Spleen (tissue), 11 donors: Measurements from ENCODE around the gene FAAH. TPM values are rescaled to one million over a fixed set of nuclear protein-coding genes. Genes with fewer than 3 reads are reported as not detected.

ENCODE experiments used
- DNase-seq: peaks from one replicate; pipeline ENCODE4 v3.0.0-alpha.2; 2020
- H3K27ac ChIP-seq, 8 donors: fragments of 200-600 bp; sonication (generic) in 7 of 8; 1 replicate in 4 of 8; 2 replicates in 4 of 8; pipeline versions ENCODE4 v1.5.0 to v1.8.0; 2016 to 2021; ENCODE audit warnings: inconsistent platforms in 4 of 8, mild to moderate bottlenecking in 4 of 8, moderate library complexity in 1 of 8
- H3K27me3 ChIP-seq, 7 donors: fragments of 200-600 bp; sonication (generic) in 6 of 7; replicated peaks in 1 of 7; 1 replicate in 4 of 7; 2 replicates in 3 of 7; pipeline versions ENCODE4 v1.5.0 to v1.8.0; 2016 to 2021; ENCODE audit warnings: inconsistent platforms in 3 of 7, mild to moderate bottlenecking in 1 of 7
- H3K36me3 ChIP-seq, 6 donors: fragments of 200-600 bp; sonication (generic) in 5 of 6; 1 replicate in 4 of 6; 2 replicates in 2 of 6; pipeline versions ENCODE4 v1.5.0 to v1.8.0; 2016 to 2021; ENCODE audit warnings: inconsistent platforms in 2 of 6
- H3K4me1 ChIP-seq, 6 donors: fragments of 200-600 bp; sonication (generic) in 5 of 6; 1 replicate in 3 of 6; 2 replicates in 3 of 6; pipeline versions ENCODE4 v1.5.0 to v1.8.0; 2016 to 2021; ENCODE audit warnings: inconsistent platforms in 3 of 6
- H3K4me3 ChIP-seq, 8 donors: fragments of 200-600 bp; sonication (generic) in 7 of 8; 1 replicate in 4 of 8; 2 replicates in 4 of 8; pipeline versions ENCODE4 v1.5.0 to v1.8.0; 2016 to 2021; ENCODE audit warnings: inconsistent platforms in 4 of 8, mild to moderate bottlenecking in 4 of 8, moderate library complexity in 2 of 8
- H3K9me3 ChIP-seq, 8 donors: fragments of 200-600 bp; sonication (generic) in 7 of 8; 1 replicate in 4 of 8; 2 replicates in 4 of 8; pipeline versions ENCODE4 v1.5.0 to v1.8.0; 2016 to 2021; ENCODE audit warnings: inconsistent platforms in 4 of 8
- CTCF ChIP-seq, 11 experiments: fragments of 200-600 bp in 7 of 11; fragments of 450-650 bp in 4 of 11; sonication (generic) in 4 of 11; IDR thresholded peaks in 8 of 11; conservative IDR thresholded peaks in 3 of 11; 1 replicate in 7 of 11; 2 replicates in 4 of 11; pipeline versions ENCODE4 v1.4.0 to v1.8.0; 2016 to 2021; ENCODE audit warnings: antibody characterized with exemption in 11 of 11, inconsistent platforms in 4 of 11, mild to moderate bottlenecking in 1 of 11
- POLR2A ChIP-seq, 3 donors: fragments of 450-650 bp; IDR thresholded peaks; one replicate each; pipeline ENCODE4 v1.5.1; 2017; ENCODE audit warnings: antibody characterized with exemption in 3 of 3, mild to moderate bottlenecking in 1 of 3
- POLR2AphosphoS5 ChIP-seq, 3 donors: sonication (generic); formaldehyde crosslinking; IDR thresholded peaks; one replicate each; pipeline ENCODE4 v1.5.1; 2017; ENCODE audit warnings: antibody characterized with exemption in 3 of 3
- WGBS, 5 donors: extraction: QIAGEN DNeasy Blood & Tissue Kit in 3 of 5; methylation state at CpG; one replicate each; pipeline versions ENCODE4 v1.1.5 to v1.1.7; 2013 to 2018; 5-methylcytosine and 5-hydroxymethylcytosine counted together
- intact Hi-C: fragments of 100-400 bp; cut with DNase I; formaldehyde crosslinking; loops from one replicate; pipeline ENCODE4 v1.15.0; 2023; ENCODE audit warnings: low total_unique reads
- polyA plus RNA-seq, 3 donors: library from polyadenylated mRNA; stranded (reverse); fragments of 200-250 nt; gene quantifications; one replicate each; pipeline ENCODE4 v1.2.1, GENCODE V29; 2013
- total RNA-seq, 7 donors: library from RNA; depleted of rRNA in 3 of 7; stranded (reverse); fragments of >200 nt in 3 of 7; fragmentation: NEBNext Ultra II Directional in 4 of 7; extraction: Animal tissue kit (Norgen Biotek cat#: 25700) in 4 of 7; gene quantifications; one replicate each; pipeline versions ENCODE4 v1.1.0 to v1.2.1, GENCODE V29; 2016 to 2021
- donor health status: healthy with polysubstance abuse.
- donor health status: DM: no; HTN: no; CAD: no; lungs with moderate emphysema.
- donor health status: DM: no; HTN: no; CAD: no.
- donor health status: Bipolar disorder and iron deficiency.
- donor health status: healthy.
- donor health status: DM: no; HTN: no; CAD: no.
- donor health status: DM: yes; HTN: yes; CAD: no.

FAAH gene
- total and polyA plus RNA-seq, 10 donors: 5.2 to 15.3 (median 7.8) TPM

- TF ChIP-seq CTCF (IDR thresholded peaks at IDR 0.05 in 8 of 11, conservative IDR thresholded peaks at IDR 0.05 in 3 of 11) (no peak), POLR2A (IDR thresholded peaks at IDR 0.05) (no peak), POLR2AphosphoS5 (IDR thresholded peaks at IDR 0.05) (no peak)
- no peaks in the 10 kb centered on the region for H3K4me1 ChIP-seq
- 78 to 92% (median 79%) methylated on average over 1 of the region's 1 CpG for WGBS, 5 donors
- H3K9me3 ChIP-seq: no peaks in the 10 kb centered on the region
- no peak overlapping the region for H3K4me3 ChIP-seq
- H3K27me3 ChIP-seq: peaks cover 0 to 24% (median 0%) of the 10 kb centered on the region in 7 donors
- no peaks in the 10 kb centered on the region for H3K36me3 ChIP-seq
- H3K27ac ChIP-seq: no peak overlapping the region
- intact Hi-C loops: no loop called here
- DNase-seq: no peak
Observed at GRCh38 chr1:46429436-46429835, 35.3 kb downstream of the FAAH start.

- no peak for TF ChIP-seq POLR2A (IDR thresholded peaks at IDR 0.05)
- TF ChIP-seq POLR2AphosphoS5 (IDR thresholded peaks at IDR 0.05): no peak
- no peak for TF ChIP-seq CTCF (IDR thresholded peaks at IDR 0.05 in 8 of 11, conservative IDR thresholded peaks at IDR 0.05 in 3 of 11)
- Histone ChIP-seq H3K36me3 (no peaks in the 10 kb centered on the region), H3K27me3 (peaks cover 0 to 14% (median 0%) of the 10 kb centered on the region in 7 donors), H3K4me3 (no peak overlapping the region), H3K27ac (no peak overlapping the region), H3K9me3 (no peaks in the 10 kb centered on the region), H3K4me1 (no peaks in the 10 kb centered on the region)
- intact Hi-C loops: no loop called here
- DNase-seq: no peak
- 64 to 83% (median 75%) methylated on average over 6 of the region's 6 CpGs for WGBS, 5 donors
Observed at GRCh38 chr1:46431695-46432094, 37.6 kb downstream of the FAAH start.

GRCh38 chr1:46432781-46433327, 38.7 kb downstream of the FAAH start:
- WGBS, 5 donors: 65 to 78% (median 73%) methylated on average over 7 to 10 of the region's 10 CpGs
- H3K27me3 ChIP-seq: peaks cover 0 to 22% (median 0%) of the 10 kb centered on the region in 7 donors
- DNase-seq: no peak
- no peak overlapping the region for H3K27ac ChIP-seq
- no peak for TF ChIP-seq POLR2AphosphoS5 (IDR thresholded peaks at IDR 0.05)
- no peak for TF ChIP-seq POLR2A (IDR thresholded peaks at IDR 0.05)
- TF ChIP-seq CTCF (IDR thresholded peaks at IDR 0.05 in 8 of 11, conservative IDR thresholded peaks at IDR 0.05 in 3 of 11): no peak
- no peaks in the 10 kb centered on the region for H3K4me1 ChIP-seq
- H3K9me3 ChIP-seq: no peaks in the 10 kb centered on the region
- no peak overlapping the region for H3K4me3 ChIP-seq
- H3K36me3 ChIP-seq: no peaks in the 10 kb centered on the region
- intact Hi-C loops: no loop called here

GRCh38 chr1:46434358-46434757, 40.2 kb downstream of the FAAH start:
- Histone ChIP-seq H3K9me3 (no peaks in the 10 kb centered on the region), H3K27ac (no peak overlapping the region), H3K4me1 (no peaks in the 10 kb centered on the region), H3K4me3 (no peak overlapping the region), H3K27me3 (peaks cover 0 to 19% (median 0%) of the 10 kb centered on the region in 7 donors), H3K36me3 (no peaks in the 10 kb centered on the region)
- TF ChIP-seq CTCF (IDR thresholded peaks at IDR 0.05 in 8 of 11, conservative IDR thresholded peaks at IDR 0.05 in 3 of 11): no peak
- no peak for TF ChIP-seq POLR2AphosphoS5 (IDR thresholded peaks at IDR 0.05)
- no peak for TF ChIP-seq POLR2A (IDR thresholded peaks at IDR 0.05)
- intact Hi-C loops: no loop called here
- no peak for DNase-seq
- 89 to 97% (median 93%) methylated on average over 3 of the region's 3 CpGs for WGBS, 5 donors
